Fibroblast of skin of right quadriceps (primary cell): Measurements from ENCODE around the gene TMX1.
A peak's percentile ranks its signal among the peaks of the same experiment; 100 is the strongest.

Experiments
- DNase-seq: peaks from one replicate; pipeline ENCODE4 v3.0.0-alpha.2; 2013

The TMX1 gene

GRCh38 chr14:51242545-51243490, 2.8 kb downstream of the TMX1 start:
- no peak for DNase-seq

DNA sequence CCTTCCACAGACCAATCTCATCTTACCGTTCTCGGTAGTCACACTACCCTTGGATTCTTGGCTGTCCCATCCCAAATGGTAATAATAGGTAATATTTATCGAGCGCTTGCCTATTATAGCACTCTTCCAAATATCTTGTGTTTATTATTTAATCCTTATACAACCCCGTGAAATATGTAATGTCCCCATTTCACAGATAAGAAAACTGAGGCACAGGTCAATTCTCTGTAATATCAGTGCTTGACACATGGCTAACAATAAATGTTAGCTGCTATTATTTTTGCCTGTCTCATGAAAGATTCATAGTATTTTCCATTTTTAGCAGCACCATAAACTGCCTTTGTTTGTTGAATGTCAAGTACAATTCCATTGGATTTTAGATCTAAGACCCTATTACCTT, 4.5 kb downstream of the TMX1 start:
- DNase-seq = no peak

GRCh38 chr14:51246032-51246431, 6.0 kb downstream of the TMX1 start:
- DNase-seq = no peak

DNA sequence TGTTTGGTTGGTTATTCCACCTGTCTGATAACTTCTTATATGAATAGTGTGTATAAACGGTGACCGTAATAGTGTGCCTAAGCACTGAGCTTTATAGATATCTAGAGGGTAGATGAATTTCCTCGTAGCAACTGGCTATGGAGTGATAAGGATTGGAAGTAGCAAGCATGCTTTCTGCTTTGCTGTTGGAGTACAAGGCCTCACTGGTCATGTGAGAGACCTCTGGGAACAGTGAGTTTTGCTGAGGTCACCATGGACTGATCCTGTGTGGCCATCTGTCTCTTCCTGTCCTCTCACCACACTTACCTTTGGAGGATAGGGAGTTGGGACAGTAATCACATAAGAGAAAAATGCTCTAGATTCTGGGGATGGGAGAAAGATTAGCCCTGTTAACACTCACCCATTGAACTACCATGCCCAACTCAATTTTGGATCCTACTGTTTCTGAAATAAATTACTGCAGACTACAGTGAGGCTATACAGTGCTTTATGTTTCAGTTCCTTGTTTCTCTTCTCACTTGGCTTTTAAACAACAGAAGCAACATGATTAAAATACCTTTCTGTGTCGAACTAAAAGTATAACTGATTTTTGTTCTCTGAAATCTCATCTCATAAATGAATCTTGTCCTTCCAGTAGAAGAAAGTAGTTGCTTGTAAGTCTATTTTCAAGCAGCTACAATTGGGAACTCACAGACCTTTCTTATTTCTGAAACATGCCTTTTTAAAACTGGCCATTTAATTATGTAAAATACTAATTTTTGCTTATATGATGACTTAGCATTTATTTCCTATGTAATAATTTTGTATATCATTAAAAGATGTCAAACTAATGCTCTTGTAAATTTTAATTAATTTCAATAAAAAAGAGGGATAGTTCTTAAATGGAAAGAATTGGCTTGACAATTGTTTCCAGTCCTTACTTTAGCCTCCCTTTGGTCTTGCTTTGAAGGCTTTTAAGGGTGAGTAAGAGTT, 8.3 kb downstream of the TMX1 start:
- no peak for DNase-seq

DNA sequence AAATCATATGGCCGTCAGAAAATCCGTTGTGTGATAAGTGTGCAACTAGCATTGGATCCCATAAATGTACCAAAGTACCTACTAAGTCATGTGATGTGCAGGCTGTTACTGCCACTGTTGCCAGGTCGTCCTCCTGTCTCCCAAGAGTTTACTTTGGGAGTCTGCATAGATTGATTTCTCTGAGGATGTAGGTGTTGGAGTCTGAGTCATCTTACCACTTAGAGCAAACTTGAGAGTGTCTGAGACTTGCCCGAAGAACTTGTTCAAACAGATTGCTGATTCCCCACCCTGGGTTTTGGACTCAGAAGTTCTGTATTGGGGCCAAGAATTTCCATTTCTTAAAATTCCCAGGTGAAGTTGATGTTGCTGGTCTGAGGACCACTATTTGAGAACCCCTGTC, 11.4 kb downstream of the TMX1 start:
- no peak for DNase-seq

DNA sequence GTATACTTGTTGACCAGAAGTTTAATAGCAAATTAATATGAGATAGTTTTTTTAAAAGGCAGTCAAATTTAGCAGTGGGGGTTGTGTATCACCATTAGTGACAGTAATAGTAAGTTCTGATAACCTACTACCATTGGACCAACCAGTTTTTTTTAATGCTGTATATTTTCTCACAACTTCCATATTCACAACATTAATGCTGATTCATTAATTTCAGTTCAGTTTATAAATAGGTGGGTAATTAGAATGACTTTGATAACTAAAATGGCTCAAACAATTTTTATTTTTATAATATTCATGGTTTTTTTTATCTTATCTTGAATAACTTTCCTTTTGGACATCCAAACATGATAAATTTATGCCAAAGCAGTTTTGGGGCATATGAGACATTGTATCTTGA, 13.8 kb downstream of the TMX1 start:
- DNase-seq = no peak

GRCh38 chr14:51258280-51258679, 18.2 kb downstream of the TMX1 start:
- DNase-seq = no peak

DNA sequence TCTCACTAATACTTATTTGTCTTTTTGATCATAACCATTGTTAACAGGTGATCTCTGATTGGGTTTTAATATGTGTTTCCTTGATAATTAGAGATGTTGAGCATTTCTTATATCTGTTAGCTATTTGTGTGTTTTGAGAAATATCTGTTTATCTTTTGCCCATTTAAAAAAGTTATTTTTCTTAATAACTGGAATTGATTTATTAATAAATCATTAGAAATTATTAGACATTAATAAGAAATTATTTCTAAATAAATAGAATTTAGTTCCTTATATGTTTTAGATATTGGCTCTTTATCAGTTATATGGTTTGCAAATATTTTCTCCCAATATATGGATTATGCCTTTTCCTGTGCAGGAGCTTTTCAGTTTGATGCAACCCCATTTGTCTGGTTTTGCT, 18.7 kb downstream of the TMX1 start:
- DNase-seq = no peak

DNA sequence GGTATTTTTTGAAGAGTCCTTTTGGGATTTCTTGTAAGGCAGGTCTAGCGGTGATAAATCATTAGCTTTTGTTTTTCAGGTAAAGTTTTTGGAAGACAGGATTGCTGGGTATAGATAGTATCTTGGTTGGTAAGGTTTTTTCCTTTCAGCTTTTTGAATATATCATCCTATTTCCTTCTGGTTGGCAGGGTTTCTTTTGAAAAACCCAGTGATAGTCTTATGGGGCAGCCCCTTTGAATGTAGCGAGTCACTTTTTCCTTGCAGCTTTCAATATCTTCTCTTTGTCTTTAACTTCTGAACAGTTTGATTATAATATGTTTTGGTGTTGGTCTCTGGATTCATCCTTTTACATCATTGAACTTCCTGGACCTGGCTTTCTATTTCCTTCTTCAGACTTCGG, 20.2 kb downstream of the TMX1 start:
- no peak for DNase-seq

DNA sequence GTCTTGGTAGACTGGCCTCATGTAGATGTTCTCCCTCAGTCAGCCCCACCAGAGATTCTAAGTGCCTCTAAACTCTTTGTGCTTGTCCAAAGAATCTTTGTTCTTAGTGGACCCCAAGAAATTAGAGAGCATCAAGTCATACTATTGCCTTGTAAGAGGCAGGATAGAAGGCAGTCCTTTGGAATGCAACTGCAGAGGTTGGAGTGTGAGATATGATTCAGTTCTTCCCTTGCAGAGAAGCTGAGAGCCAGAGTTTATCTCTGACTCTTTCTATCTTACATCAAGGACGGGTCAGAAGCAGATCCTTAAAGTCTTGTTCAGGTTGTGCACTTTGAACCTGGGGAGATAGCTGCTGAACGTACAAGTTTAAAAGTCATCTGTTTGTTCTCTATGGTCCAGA, 21.1 kb downstream of the TMX1 start:
- DNase-seq = no peak

DNA sequence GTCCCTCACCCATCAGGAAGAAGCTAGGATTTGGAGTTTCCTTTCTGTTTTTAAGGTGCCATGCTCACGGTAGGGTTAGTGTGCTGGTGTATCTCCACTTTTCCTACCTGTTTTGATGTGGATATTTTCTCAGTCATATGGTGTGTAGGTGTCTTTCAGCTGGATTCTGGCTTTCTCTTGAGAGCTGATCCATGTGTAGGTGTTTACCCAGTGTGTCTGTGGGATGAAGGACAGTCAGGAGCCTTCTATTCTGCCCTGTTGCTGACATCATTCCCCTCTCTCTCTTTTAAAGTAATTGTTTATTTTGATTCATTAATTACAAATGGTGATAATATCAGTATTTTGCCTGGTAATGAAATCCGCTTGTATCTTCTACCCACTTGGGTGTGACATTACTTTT, 22.8 kb downstream of the TMX1 start:
- DNase-seq = no peak

GRCh38 chr14:51269634-51270033, 29.6 kb downstream of the TMX1 start:
- no peak for DNase-seq

DNA sequence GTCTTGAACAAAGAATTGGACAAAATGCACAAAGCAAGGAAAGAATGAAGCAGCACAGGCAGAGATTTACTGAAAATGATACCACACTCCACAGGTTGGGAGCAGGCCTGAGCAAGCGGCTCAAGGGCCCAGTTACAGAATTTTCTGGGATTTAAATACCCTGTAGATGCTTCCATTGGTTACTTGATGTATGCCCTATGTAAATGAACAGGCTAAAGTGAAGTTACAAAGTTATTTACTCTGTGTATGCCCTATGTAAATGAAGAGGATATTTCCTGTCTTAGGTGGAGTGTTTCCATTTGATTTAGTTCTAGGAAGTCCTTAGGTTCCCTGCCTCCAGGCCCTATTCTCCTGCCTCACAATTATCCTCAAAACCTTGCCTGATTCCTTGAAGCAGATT, 36.6 kb downstream of the TMX1 start:
- no peak for DNase-seq

DNA sequence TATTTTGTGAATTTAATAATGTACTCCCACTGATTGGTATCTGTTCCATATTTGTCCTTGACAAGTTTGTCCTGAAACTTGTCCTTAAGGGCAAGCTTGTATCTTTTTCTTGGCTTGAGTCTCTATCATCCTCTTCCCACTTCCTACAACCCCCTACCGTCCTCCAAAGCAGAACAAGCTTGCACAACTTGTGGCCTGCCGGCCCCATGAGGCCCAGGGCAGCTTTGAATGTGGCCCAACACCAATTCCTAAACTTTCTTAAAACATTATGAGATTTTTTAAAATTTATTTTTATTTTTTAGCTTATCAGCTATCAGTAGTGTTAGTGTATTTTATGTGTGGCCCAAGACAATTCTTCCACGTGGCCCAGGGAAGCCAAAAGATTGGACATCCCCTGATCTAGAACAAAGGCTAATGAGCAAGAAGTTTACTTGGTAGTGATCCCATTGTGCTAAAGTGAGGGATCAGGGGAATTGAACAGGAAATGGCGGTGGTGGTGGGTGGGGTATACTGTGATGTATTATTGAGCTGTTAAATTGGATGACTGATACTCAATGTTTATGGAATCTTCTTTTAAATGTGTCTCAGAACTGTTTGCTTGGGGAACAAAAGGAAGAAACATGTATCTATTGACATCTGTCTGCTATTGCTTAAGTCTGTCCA, 37.8 kb downstream of the TMX1 start:
- DNase-seq = no peak

DNA sequence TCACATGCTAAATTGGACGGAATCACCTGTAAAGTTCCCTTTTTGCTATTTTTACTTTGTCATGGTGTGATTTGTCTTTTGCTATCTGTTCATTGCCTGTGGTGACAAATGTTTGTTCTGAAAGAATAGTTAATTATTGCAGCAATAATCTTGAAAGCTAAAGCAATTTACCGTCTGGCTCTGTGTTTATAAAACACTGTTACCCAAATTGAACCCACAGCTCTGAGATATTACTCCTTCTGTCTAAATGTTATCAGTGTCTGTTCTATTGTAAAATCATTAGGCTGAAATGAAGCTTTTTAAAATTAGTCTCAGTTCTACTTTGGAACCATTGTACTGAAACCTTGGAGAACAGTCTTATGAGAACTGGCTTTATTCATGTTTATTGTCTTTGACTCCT, 42.5 kb downstream of the TMX1 start:
- DNase-seq = no peak

- DNase-seq = peak; percentile 91
Observed at GRCh38 chr14:51283402-51284085, 43.5 kb downstream of the TMX1 start.

GRCh38 chr14:51284241-51284640, 44.2 kb downstream of the TMX1 start:
- DNase-seq = peak; percentile 29

DNA sequence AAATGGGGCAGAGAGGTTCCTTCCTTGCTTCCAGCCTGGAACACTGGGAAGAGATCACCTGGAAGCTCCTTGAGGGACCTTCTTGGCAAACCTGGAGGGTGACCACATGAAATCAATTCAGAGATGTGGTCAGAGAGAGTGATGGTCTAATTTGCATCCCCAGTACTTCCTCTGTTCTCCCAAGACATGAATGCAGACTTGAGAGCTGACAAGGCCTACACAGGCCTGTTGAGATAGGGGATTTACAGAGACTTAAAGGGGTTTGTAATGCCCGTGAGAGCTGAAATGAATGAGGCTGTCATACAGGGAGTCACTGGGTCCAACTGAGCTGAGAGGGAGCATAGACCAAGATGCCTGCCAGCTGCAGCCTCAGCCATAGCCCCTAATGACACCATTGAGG, 45.1 kb downstream of the TMX1 start:
- DNase-seq = no peak

GRCh38 chr14:51289169-51289568, 49.1 kb downstream of the TMX1 start:
- DNase-seq = no peak

DNA sequence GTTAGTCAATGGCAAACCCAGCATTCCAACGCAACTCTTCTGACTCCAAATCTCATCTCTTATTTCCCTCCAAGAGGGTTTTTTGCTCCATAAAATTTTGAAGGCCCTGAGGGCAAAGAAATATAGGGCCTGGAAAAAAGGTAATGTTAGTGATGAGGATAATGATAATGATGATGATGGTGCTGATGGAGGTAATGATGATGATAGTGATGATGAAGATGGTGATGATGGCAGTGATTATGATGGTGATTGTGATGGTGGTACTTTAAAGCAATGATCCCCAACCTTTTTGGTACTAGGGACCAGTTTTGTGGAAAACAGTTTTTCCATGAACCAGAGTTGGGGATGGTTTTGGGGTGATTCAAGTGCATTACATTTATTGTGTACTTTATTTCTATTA, 50.1 kb downstream of the TMX1 start:
- DNase-seq = no peak

GRCh38 chr14:51291016-51291415, 51.0 kb downstream of the TMX1 start:
- DNase-seq = no peak

DNA sequence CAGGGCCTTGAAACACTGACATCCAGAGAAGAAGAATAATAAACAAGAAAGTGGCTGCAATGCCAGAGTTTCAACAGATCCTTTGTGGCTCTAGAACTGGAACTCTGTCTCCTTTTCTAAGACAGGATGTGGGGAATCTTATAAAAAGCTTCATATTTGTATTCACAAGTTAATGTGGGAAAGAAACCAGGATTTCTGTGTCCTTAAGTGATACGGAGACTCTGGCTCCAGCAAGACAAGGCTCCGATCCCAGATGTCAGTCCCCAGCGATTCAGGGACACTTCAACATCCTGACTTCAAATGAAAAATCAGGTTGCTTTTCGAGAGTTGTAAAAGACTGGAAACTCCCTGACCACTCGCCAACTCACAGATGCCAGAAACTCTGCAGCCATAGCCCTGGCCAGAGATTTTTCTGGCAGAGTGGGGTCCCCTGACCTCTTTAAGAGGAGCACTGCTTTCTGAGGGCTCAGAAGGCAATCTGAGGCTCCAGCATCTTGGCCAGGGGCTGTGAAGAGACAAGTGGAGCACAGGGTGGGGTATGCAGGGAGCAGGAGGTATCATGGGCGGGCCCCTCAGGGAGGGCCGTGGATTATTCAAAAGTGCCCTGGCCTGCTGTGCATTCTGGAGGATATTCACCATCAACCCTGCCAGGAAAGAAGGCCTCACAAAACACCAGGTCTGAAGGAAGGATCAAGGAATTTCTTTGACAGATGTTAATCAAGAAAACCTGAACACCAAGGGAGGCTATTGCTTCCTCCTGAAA, 53.3 kb downstream of the TMX1 start:
- DNase-seq = no peak
